ENCODE results near the gene TMEM200A. TPM values are rescaled to one million over a fixed set of nuclear protein-coding genes. Genes with fewer than 3 reads are reported as not detected.

TMEM200A gene
- total RNA-seq, 1 donor from 2014 or later, result 12.8 TPM

GRCh38 chr6:130395164-130395563 lies 29.3 kb downstream of the TMEM200A start:
- H3K9me3 Mint-ChIP-seq, result no peaks in the 10 kb centered on the region
- no peaks in the 10 kb centered on the region for H3K9me3 ChIP-seq (ENCODE audit: low read depth)
- no peaks in the 10 kb centered on the region for H3K4me1 ChIP-seq
- H3K4me3 ChIP-seq, result no peak overlapping the region
- H3K27ac ChIP-seq, result no peak overlapping the region
- no peak for DNase-seq (ENCODE audit: low spot score)
- TF ChIP-seq EZH2 (IDR thresholded peaks at IDR 0.05) (no peak), CTCF (IDR thresholded peaks at IDR 0.05) (no peak), EZH2phosphoT487 (IDR thresholded peaks at IDR 0.05) (no peak)
- no peaks in the 10 kb centered on the region for H3K27me3 Mint-ChIP-seq (ENCODE audit: insufficient read depth, low read depth)
- H3K36me3 ChIP-seq, result no peaks in the 10 kb centered on the region
- no peak overlapping the region for H3K4me3 Mint-ChIP-seq
- no peaks in the 10 kb centered on the region for H3K36me3 Mint-ChIP-seq
- H3F3A ChIP-seq (ENCODE audit: low read depth), result no peaks in the 10 kb centered on the region
- no peaks in the 10 kb centered on the region for H3K4me1 Mint-ChIP-seq
- no peaks in the 10 kb centered on the region for H4K20me1 ChIP-seq (ENCODE audit: low read depth)
- no peak overlapping the region for H2AFZ ChIP-seq (replicated peaks)
- no peaks in the 10 kb centered on the region for H3K79me2 ChIP-seq (ENCODE audit: low read depth)
- no peaks in the 10 kb centered on the region for H3K27me3 ChIP-seq
- no peak overlapping the region for H3K9ac ChIP-seq
- H3K4me2 ChIP-seq, result no peak overlapping the region
- no peak overlapping the region for H3K27ac Mint-ChIP-seq

GRCh38 chr6:130396722-130397121 lies 30.9 kb downstream of the TMEM200A start:
- H3K4me3 Mint-ChIP-seq, result no peak overlapping the region
- H3K9me3 Mint-ChIP-seq, result no peaks in the 10 kb centered on the region
- H3K4me1 Mint-ChIP-seq, result no peaks in the 10 kb centered on the region
- TF ChIP-seq CTCF (IDR thresholded peaks at IDR 0.05), result no peak
- no peak for TF ChIP-seq EZH2 (IDR thresholded peaks at IDR 0.05)
- no peak for TF ChIP-seq EZH2phosphoT487 (IDR thresholded peaks at IDR 0.05)
- no peak overlapping the region for H3K4me2 ChIP-seq
- no peaks in the 10 kb centered on the region for H3K27me3 Mint-ChIP-seq (ENCODE audit: insufficient read depth, low read depth)
- no peaks in the 10 kb centered on the region for H3K4me1 ChIP-seq
- H3K27ac ChIP-seq, result no peak overlapping the region
- no peak overlapping the region for H3K27ac Mint-ChIP-seq
- H3K36me3 ChIP-seq, result no peaks in the 10 kb centered on the region
- no peaks in the 10 kb centered on the region for H3K9me3 ChIP-seq (ENCODE audit: low read depth)
- H3K79me2 ChIP-seq (ENCODE audit: low read depth), result no peaks in the 10 kb centered on the region
- H3K9ac ChIP-seq, result no peak overlapping the region
- H4K20me1 ChIP-seq (ENCODE audit: low read depth), result no peaks in the 10 kb centered on the region
- DNase-seq (ENCODE audit: low spot score), result no peak
- no peak overlapping the region for H3K4me3 ChIP-seq
- H3F3A ChIP-seq (ENCODE audit: low read depth), result no peaks in the 10 kb centered on the region
- H3K36me3 Mint-ChIP-seq, result no peaks in the 10 kb centered on the region
- H2AFZ ChIP-seq (replicated peaks), result no peak overlapping the region
- no peaks in the 10 kb centered on the region for H3K27me3 ChIP-seq

DNA sequence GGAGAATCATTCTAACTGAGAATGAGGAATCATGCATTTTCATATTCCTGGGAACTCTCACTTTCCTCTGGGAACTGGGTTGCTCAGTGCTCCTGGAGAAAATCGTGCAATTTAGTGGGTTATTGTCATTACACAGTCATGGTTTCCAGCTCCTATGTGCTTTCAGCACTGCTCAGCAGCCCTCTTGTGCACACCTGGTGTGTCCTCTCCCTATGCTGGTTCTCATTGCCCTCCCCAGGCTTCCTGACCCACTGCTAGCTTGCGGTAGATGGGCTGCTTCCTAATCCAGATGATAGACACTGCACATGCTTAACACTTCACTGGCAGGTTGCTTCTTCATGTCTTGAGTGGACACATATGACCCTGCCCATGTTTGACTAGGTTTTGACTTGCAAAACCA lies 39.7 kb downstream of the TMEM200A start:
- Mint-ChIP-seq H3K27ac (no peak overlapping the region), H3K4me1 (peaks cover 10% of the 10 kb centered on the region), H3K9me3 (no peaks in the 10 kb centered on the region), H3K36me3 (peaks cover 2% of the 10 kb centered on the region), H3K27me3 (ENCODE audit: insufficient read depth, low read depth) (no peaks in the 10 kb centered on the region), H3K4me3 (no peak overlapping the region)
- Histone ChIP-seq H3K4me2 (no peak overlapping the region), H3K79me2 (ENCODE audit: low read depth) (no peaks in the 10 kb centered on the region), H3K27me3 (no peaks in the 10 kb centered on the region), H4K20me1 (ENCODE audit: low read depth) (no peaks in the 10 kb centered on the region), H2AFZ (replicated peaks) (no peak overlapping the region), H3F3A (ENCODE audit: low read depth) (no peaks in the 10 kb centered on the region), H3K4me3 (no peak overlapping the region), H3K9me3 (ENCODE audit: low read depth) (no peaks in the 10 kb centered on the region), H3K27ac (no peak overlapping the region), H3K36me3 (no peaks in the 10 kb centered on the region), H3K4me1 (peaks cover 9% of the 10 kb centered on the region), H3K9ac (no peak overlapping the region)
- DNase-seq (ENCODE audit: low spot score), result no peak
- TF ChIP-seq CTCF (IDR thresholded peaks at IDR 0.05) (no peak), EZH2phosphoT487 (IDR thresholded peaks at IDR 0.05) (no peak), EZH2 (IDR thresholded peaks at IDR 0.05) (no peak)
